ENCODE data around the gene MROH7.

MROH7 gene

GRCh38 chr1:54665852-54666251 lies 24.3 kb downstream of the MROH7 start:
- H3K4me3 ChIP-seq (ENCODE audit: low read depth, low read length) = no peak overlapping the region
- H3K9me3 ChIP-seq (ENCODE audit: control insufficient read depth, insufficient read depth, low read length) = no peaks in the 10 kb centered on the region
- no peaks in the 10 kb centered on the region for H3K27me3 ChIP-seq (ENCODE audit: control insufficient read depth, insufficient read depth, low read length)
- no peaks in the 10 kb centered on the region for H3K4me1 ChIP-seq (ENCODE audit: control insufficient read depth, insufficient read depth, low read length)
- no peaks in the 10 kb centered on the region for H3K36me3 ChIP-seq (ENCODE audit: control insufficient read depth, insufficient read depth, low read length)
- no peak overlapping the region for H3K9ac ChIP-seq (ENCODE audit: low read depth, low read length)

GRCh38 chr1:54666333-54666732 lies 24.7 kb downstream of the MROH7 start:
- Histone ChIP-seq H3K9me3 (ENCODE audit: control insufficient read depth, insufficient read depth, low read length) (no peaks in the 10 kb centered on the region), H3K27me3 (ENCODE audit: control insufficient read depth, insufficient read depth, low read length) (no peaks in the 10 kb centered on the region), H3K9ac (ENCODE audit: low read depth, low read length) (no peak overlapping the region), H3K4me3 (ENCODE audit: low read depth, low read length) (no peak overlapping the region), H3K36me3 (ENCODE audit: control insufficient read depth, insufficient read depth, low read length) (no peaks in the 10 kb centered on the region), H3K4me1 (ENCODE audit: control insufficient read depth, insufficient read depth, low read length) (no peaks in the 10 kb centered on the region)

DNA sequence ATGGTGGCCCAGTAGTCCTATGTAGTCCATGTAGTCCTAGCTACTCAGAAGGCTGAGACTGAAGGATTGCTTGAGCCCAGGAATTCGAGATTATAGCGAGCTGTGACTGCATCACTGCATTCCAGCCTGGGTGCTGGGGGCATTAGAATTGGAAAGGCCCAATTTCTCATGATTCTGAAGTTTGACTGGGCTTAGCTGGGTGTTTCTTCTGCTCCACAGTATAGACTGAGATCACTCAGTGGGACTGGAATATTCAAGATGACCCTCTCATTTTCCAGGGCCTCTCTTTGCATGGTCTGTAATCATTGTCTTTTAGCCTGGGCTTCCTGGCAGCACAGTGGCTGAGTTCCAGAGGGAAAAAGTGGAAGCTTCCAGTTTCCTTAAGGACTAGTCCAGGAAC lies 26.2 kb downstream of the MROH7 start:
- Histone ChIP-seq H3K36me3 (ENCODE audit: control insufficient read depth, insufficient read depth, low read length) (no peaks in the 10 kb centered on the region), H3K9ac (ENCODE audit: low read depth, low read length) (no peak overlapping the region), H3K27me3 (ENCODE audit: control insufficient read depth, insufficient read depth, low read length) (no peaks in the 10 kb centered on the region), H3K9me3 (ENCODE audit: control insufficient read depth, insufficient read depth, low read length) (no peaks in the 10 kb centered on the region), H3K4me1 (ENCODE audit: control insufficient read depth, insufficient read depth, low read length) (no peaks in the 10 kb centered on the region), H3K4me3 (ENCODE audit: low read depth, low read length) (no peak overlapping the region)

DNA sequence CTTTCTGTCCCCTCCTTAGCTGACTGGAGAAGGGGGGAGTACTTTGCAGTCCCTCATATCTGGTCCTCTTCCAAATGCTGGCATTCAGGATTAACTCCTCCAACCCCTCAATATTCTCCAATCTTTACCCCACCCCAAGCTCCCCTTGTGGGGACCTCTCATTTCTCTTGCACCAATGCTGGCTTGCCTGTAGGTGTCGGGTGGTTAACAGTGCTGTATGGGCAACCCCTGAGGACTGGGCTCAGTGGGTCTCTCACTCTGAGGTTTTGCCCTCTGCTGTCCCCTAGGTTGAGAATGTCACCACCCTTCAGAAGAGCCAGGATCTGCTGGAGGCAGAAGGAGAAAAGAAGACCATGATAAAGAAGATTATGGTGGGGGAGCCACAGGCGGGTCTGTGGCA lies 27.0 kb downstream of the MROH7 start:
- H3K9ac ChIP-seq (ENCODE audit: low read depth, low read length) = no peak overlapping the region
- no peaks in the 10 kb centered on the region for H3K36me3 ChIP-seq (ENCODE audit: control insufficient read depth, insufficient read depth, low read length)
- H3K27me3 ChIP-seq (ENCODE audit: control insufficient read depth, insufficient read depth, low read length) = no peaks in the 10 kb centered on the region
- no peaks in the 10 kb centered on the region for H3K4me1 ChIP-seq (ENCODE audit: control insufficient read depth, insufficient read depth, low read length)
- no peak overlapping the region for H3K4me3 ChIP-seq (ENCODE audit: low read depth, low read length)
- H3K9me3 ChIP-seq (ENCODE audit: control insufficient read depth, insufficient read depth, low read length) = no peaks in the 10 kb centered on the region

DNA sequence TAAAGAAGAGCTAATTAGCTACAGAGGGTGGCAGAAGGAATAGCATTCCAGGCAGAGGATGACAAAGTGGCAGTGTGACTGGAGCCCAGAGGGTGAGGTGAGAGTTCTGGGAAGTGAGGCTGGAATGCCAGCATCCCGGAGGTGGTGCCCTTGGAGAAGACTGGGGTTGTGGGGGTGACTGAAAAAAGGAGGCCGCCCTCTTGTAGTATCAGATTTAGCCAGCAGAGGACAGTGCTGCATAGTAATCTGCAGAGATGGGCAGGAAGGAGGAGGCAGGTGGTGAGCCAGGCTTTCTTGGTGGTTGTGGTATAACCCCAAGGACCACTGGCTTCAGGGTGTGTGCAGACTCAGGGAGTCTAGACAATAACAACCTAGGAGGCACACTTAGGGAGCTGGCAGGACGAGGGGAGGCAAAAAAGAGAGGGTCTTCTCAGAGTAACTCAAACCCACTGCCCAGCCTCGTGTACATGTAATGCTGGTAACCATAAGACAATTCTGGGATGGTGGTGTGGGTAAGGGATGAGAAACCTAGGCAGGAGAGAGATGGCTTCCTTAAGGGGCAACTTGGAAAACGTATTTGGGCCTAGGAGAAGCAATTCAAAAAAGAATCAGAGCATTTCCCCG lies 30.5 kb downstream of the MROH7 start:
- no peak overlapping the region for H3K9ac ChIP-seq (ENCODE audit: low read depth, low read length)
- H3K27me3 ChIP-seq (ENCODE audit: control insufficient read depth, insufficient read depth, low read length) = no peaks in the 10 kb centered on the region
- no peaks in the 10 kb centered on the region for H3K9me3 ChIP-seq (ENCODE audit: control insufficient read depth, insufficient read depth, low read length)
- H3K4me1 ChIP-seq (ENCODE audit: control insufficient read depth, insufficient read depth, low read length) = no peaks in the 10 kb centered on the region
- H3K4me3 ChIP-seq (ENCODE audit: low read depth, low read length) = no peak overlapping the region
- no peaks in the 10 kb centered on the region for H3K36me3 ChIP-seq (ENCODE audit: control insufficient read depth, insufficient read depth, low read length)

DNA sequence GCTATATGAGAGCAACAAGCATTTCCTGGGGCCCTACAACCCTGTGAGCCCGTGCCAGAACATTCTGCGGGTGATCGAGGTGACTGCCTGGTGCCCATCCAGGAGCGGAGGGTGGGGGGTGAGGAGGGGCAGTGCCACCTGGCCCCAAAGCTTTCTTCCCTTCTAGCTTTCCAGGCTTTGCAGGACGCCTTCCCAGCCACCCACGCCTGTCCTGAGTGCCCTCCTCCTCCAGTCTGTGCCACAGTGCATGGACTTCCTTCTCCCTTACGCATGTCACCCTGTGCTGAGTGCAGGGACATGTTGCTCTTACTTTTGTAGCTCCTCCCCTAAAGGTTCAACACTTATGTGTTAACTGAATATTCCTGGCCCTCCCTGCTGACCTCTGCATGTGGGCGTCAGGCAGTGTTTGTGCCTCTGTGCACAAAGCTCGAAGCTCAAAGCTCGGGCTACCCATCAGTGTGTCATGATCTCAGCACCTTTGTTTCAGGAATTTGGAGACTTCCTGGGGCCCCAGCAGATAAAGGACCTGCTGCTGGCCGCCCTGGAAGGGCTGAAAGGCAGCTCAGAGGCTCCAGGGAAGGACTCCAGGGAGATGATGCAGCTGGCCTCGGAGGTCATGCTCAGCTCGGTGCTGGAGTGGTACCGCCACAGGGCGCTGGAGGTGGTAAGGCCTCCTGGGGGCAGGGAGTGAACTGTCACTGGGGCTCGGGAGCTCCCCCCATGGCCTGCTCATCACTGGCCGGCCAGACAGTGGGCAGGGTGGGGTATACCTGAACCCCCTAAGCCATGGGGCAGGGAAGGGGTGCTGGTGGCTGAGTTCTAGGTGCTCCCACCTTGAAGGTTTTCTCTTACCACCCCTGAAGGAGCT lies 37.4 kb downstream of the MROH7 start:
- Histone ChIP-seq H3K36me3 (ENCODE audit: control insufficient read depth, insufficient read depth, low read length) (no peaks in the 10 kb centered on the region), H3K9me3 (ENCODE audit: control insufficient read depth, insufficient read depth, low read length) (no peaks in the 10 kb centered on the region), H3K4me1 (ENCODE audit: control insufficient read depth, insufficient read depth, low read length) (no peaks in the 10 kb centered on the region), H3K27me3 (ENCODE audit: control insufficient read depth, insufficient read depth, low read length) (no peaks in the 10 kb centered on the region), H3K4me3 (ENCODE audit: low read depth, low read length) (no peak overlapping the region), H3K9ac (ENCODE audit: low read depth, low read length) (no peak overlapping the region)

GRCh38 chr1:54679706-54680105 lies 38.1 kb downstream of the MROH7 start:
- Histone ChIP-seq H3K9me3 (ENCODE audit: control insufficient read depth, insufficient read depth, low read length) (no peaks in the 10 kb centered on the region), H3K9ac (ENCODE audit: low read depth, low read length) (no peak overlapping the region), H3K27me3 (ENCODE audit: control insufficient read depth, insufficient read depth, low read length) (no peaks in the 10 kb centered on the region), H3K36me3 (ENCODE audit: control insufficient read depth, insufficient read depth, low read length) (no peaks in the 10 kb centered on the region), H3K4me3 (ENCODE audit: low read depth, low read length) (no peak overlapping the region), H3K4me1 (ENCODE audit: control insufficient read depth, insufficient read depth, low read length) (no peaks in the 10 kb centered on the region)

- no peaks in the 10 kb centered on the region for H3K9me3 ChIP-seq (ENCODE audit: control insufficient read depth, insufficient read depth, low read length)
- no peaks in the 10 kb centered on the region for H3K27me3 ChIP-seq (ENCODE audit: control insufficient read depth, insufficient read depth, low read length)
These were observed 38.8 kb downstream of the MROH7 start for GRCh38 chr1:54680387-54680786.

DNA sequence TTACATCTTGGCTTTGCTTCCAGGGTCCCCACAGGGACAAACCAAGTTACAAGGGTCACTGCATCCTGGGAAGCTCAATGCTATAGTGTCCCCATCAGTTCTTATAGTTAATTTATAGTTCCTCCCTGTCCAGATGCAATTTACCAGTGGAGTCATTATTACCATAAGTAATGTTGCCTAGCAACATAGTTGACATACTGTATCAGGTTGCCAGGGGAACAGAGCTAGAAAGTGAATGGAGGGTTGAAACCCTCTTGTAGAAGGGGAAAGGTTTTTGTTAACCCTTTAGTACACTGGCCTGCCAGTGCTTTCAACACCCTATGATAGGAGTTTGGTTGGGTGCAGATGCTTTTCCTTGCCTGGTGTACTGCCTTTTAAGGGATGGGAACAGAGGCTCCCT lies 39.8 kb downstream of the MROH7 start:
- no peaks in the 10 kb centered on the region for H3K27me3 ChIP-seq (ENCODE audit: control insufficient read depth, insufficient read depth, low read length)
- no peak overlapping the region for H3K4me3 ChIP-seq (ENCODE audit: low read depth, low read length)
- no peak overlapping the region for H3K9ac ChIP-seq (ENCODE audit: low read depth, low read length)
- H3K4me1 ChIP-seq (ENCODE audit: control insufficient read depth, insufficient read depth, low read length) = no peaks in the 10 kb centered on the region
- no peaks in the 10 kb centered on the region for H3K36me3 ChIP-seq (ENCODE audit: control insufficient read depth, insufficient read depth, low read length)
- no peaks in the 10 kb centered on the region for H3K9me3 ChIP-seq (ENCODE audit: control insufficient read depth, insufficient read depth, low read length)

More at GRCh38 chr1:54680387-54680786, 38.8 kb downstream of the MROH7 start:
- H3K9ac ChIP-seq (ENCODE audit: low read depth, low read length) = no peak overlapping the region
- H3K4me3 ChIP-seq (ENCODE audit: low read depth, low read length) = no peak overlapping the region
- H3K36me3 ChIP-seq (ENCODE audit: control insufficient read depth, insufficient read depth, low read length) = no peaks in the 10 kb centered on the region
- no peaks in the 10 kb centered on the region for H3K4me1 ChIP-seq (ENCODE audit: control insufficient read depth, insufficient read depth, low read length)

DNA sequence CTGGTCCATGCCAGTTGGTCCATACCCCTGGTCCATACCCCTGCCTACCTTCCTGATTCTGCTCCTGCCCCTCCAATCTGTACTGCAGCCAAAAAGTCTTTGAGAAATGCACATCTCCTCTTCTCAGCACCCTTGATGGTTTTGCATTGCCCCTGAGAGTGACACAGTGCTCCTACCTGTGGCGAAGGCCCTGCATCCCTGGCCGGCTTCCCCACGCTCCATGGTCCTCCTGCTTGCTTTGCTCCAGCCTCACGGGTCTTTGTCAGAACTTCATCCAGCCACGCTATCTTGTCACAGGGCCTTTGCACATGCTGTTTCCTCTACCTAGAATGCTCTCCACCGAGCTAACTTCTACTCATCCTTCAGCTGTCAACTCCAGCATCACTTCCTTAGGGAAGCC lies 41.9 kb downstream of the MROH7 start:
- H3K4me3 ChIP-seq (ENCODE audit: low read depth, low read length) = no peak overlapping the region
- no peaks in the 10 kb centered on the region for H3K27me3 ChIP-seq (ENCODE audit: control insufficient read depth, insufficient read depth, low read length)
- no peaks in the 10 kb centered on the region for H3K36me3 ChIP-seq (ENCODE audit: control insufficient read depth, insufficient read depth, low read length)
- H3K4me1 ChIP-seq (ENCODE audit: control insufficient read depth, insufficient read depth, low read length) = no peaks in the 10 kb centered on the region
- H3K9ac ChIP-seq (ENCODE audit: low read depth, low read length) = no peak overlapping the region
- no peaks in the 10 kb centered on the region for H3K9me3 ChIP-seq (ENCODE audit: control insufficient read depth, insufficient read depth, low read length)

DNA sequence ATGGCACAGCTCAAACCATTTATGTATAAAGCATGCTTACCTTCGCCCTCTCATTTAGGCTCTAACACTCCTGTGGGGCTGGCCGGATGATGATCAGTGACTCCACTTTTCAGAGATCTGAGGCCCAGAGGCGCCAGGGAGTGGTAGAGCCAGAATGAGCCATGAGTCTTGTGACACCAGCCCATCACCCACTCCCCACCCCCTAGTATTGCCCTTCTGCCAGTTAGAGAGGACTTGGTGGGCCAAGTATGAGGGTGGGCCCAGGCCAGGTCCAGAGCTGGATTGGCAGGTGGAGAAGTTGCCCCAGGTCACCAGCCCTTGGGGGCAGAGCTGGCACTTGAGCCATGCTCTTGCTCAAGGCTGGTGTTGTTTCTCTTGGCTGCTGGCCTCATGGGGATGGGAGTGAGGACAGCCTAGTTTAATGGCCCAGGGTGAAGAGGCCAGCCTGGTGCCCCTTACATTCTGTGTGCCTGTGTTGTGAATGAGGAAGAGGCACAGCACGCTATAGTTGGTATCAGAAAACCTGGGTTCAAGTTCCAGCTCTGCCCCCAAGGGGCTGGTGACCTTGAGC lies 43.8 kb downstream of the MROH7 start:
- Histone ChIP-seq H3K36me3 (ENCODE audit: control insufficient read depth, insufficient read depth, low read length) (no peaks in the 10 kb centered on the region), H3K27me3 (ENCODE audit: control insufficient read depth, insufficient read depth, low read length) (no peaks in the 10 kb centered on the region), H3K9me3 (ENCODE audit: control insufficient read depth, insufficient read depth, low read length) (no peaks in the 10 kb centered on the region), H3K9ac (ENCODE audit: low read depth, low read length) (no peak overlapping the region), H3K4me1 (ENCODE audit: control insufficient read depth, insufficient read depth, low read length) (no peaks in the 10 kb centered on the region), H3K4me3 (ENCODE audit: low read depth, low read length) (no peak overlapping the region)

DNA sequence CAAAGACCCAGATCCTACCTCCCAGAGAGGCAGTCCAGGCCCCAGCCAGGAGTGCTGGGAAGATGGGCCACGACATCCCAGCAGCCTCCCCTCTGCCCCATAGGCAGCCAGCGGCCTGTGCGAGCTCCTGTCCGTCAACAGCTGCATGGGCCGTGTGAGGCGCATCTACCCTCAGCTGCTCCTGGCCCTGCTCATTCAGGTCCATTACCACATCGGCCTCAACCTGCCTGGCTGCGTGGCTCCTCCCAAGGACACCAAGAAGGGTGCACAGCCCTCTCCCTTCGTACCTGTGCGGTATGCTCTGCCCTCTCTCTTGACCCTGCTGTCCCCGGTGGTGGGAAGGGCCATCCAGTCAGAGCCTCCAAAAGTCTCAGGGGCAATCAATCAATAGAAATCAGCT lies 44.6 kb downstream of the MROH7 start:
- Histone ChIP-seq H3K4me3 (ENCODE audit: low read depth, low read length) (no peak overlapping the region), H3K36me3 (ENCODE audit: control insufficient read depth, insufficient read depth, low read length) (no peaks in the 10 kb centered on the region), H3K9me3 (ENCODE audit: control insufficient read depth, insufficient read depth, low read length) (no peaks in the 10 kb centered on the region), H3K4me1 (ENCODE audit: control insufficient read depth, insufficient read depth, low read length) (no peaks in the 10 kb centered on the region), H3K27me3 (ENCODE audit: control insufficient read depth, insufficient read depth, low read length) (no peaks in the 10 kb centered on the region), H3K9ac (ENCODE audit: low read depth, low read length) (no peak overlapping the region)

Data from iPS-15b (cell line).